HG03196 (cell line): ENCODE results near the gene FCRLB.
"Not testable (repeated sequence)": the region's sequence is repeated elsewhere in the genome, so short reads cannot be mapped to it uniquely, and the experiment has no call there.

Source experiments
- ATAC-seq: cut with Tn5 transposase; IDR thresholded peaks from one replicate; pipeline ENCODE4 v1.9.1; 2021; ENCODE audit not compliant: unreplicated experiment

Gene FCRLB

GRCh38 chr1:161739865-161740566, 18.7 kb downstream of the FCRLB start:
- ATAC-seq = no peak

DNA sequence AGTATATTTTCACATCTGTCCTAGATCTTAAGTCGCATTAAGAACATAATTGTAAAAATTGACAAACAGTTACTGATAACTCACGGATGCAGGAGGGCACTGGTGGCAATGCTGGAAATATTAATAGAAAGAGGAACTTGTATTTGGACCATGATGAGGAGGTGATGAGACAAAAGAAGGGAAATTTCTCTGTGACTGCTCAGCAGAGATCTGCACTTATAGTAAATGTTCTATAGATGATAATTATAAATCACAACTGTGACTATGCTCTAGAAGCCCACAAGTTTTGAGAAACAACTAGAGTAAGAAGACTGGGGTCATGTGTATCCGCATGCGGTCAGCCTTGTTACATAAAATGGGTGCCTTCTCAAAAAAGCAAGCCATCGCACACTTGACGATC, 19.6 kb downstream of the FCRLB start:
- ATAC-seq = no peak

GRCh38 chr1:161743231-161743630, 21.9 kb downstream of the FCRLB start:
- no peak for ATAC-seq

DNA sequence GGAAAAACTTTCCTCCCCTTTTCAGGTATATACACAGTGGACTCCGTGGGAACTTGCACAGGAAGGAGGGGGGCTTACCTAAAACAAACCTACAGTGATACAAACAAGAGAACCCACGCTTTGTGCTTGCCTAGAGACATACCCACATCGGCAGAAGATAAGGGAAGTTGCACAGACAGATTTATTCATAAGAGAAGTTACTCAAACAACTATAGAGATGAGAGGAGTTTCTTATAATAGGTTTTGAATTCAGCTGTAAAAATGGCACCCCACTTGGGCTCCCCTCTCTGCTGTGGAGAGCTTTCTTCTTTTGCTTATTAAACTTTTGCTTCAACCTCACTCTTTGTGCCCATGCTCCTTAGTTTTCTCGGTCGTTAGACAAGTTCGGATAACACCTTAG, 26.5 kb downstream of the FCRLB start:
- no peak for ATAC-seq

- peak; percentile 96 for ATAC-seq
Measured at GRCh38 chr1:161749509-161750407, 28.4 kb downstream of the FCRLB start, which contains the start of gene DUSP12. DUSP12 (plus strand) TSS chr1:161749786; CDS start chr1:161749802, 16 bp downstream.

- ATAC-seq = no peak
Measured at GRCh38 chr1:161763522-161764098, 42.3 kb downstream of the FCRLB start.

DNA sequence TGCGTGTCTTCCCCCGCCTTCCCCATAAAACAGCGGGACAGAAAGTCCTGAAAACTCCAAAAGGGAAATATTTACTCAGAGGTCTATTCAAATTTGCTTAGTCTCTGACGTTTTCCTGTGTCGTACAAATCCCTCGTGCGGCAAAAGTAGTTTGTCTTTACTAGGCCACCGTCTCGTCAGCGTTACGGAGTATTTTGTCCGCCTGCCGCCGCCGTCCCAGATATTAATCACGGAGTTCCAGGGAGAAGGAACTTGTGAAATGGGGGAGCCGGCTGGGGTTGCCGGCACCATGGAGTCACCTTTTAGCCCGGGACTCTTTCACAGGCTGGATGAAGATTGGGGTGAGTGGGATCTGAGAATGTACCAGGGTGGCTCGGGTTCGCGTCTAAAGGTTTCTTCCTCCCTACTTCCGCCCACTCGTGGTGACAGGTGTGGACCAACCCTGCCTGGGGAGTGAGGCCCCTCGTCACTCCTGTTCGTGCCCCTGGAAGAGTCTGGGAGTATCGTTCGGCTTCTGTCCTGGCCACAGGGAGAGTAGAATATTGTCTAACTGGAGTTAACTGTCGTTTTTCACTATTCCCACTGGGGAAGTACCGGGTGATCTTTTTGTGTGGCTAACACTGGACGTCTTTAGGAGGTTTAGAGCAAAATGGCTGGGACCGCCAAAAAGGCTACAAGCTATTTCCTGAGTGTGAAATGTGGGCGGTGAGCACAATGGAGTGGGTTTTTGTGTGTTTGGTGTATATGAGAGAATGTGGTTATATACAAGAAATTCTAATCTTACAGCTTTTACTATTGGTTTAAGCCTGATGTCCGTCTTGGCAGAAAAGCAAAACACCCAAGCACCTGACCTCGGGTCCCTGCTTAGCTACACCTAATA, 45.0 kb downstream of the FCRLB start, which contains the start of gene ATF6:
Gene ATF6, plus strand, starts transcription at position 219 of the 880 bp plus-strand sequence. Its CDS starts 41 bp downstream, at position 260.
- peak; percentile 66 for ATAC-seq

DNA sequence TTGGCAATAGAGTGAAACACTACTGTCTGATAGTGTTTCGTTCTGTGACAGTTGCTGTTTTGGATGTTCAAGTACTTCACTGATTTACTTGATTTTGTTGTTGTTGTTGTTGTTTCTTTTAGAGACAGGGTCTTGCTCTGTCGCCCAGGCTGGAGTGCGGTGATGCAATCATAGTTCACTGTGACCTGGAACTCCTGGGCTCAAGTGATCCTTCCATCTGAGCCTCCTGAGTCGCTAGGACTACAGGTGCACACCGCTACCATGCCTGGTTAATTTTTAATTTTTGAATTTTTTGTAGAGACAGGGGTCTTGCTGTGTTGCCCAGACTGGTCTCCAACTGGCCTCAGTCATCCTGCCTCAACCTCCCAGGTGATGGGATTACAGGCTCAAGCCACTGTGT, 47.1 kb downstream of the FCRLB start:
- ATAC-seq = no peak

DNA sequence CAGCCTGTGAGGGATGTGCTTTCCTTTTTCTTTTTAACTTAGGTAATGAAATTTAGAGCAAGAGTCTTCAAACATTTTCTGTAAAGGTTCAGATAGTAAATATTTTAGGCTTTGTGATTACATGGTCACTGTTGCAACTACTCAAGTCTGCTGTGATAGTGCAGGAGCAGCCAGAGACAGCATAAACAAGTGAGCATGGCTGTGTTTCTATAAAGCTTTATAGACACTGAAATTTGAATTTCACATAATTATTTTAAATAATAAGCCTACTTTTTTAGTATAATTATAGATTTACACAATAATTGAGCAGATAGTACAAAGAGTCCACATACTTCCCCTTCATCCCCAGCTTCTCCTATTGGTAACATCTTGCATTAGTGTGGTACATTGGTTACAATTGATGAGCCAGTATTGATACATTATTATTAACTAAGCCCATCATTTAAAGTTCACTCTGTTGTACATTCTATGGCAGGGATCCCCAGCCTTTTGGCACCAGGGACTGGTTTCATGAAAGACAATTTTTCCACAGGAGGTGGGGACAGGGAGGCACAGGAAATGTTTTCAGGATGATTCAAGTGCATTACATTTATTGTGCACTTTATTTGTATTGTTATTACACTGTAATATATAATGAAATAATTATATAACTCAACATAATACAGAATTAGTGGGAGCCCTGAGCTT, 47.8 kb downstream of the FCRLB start:
- ATAC-seq = no peak

- ATAC-seq = not testable (repeated sequence)
Measured at GRCh38 chr1:161769673-161770045, 48.3 kb downstream of the FCRLB start.

DNA sequence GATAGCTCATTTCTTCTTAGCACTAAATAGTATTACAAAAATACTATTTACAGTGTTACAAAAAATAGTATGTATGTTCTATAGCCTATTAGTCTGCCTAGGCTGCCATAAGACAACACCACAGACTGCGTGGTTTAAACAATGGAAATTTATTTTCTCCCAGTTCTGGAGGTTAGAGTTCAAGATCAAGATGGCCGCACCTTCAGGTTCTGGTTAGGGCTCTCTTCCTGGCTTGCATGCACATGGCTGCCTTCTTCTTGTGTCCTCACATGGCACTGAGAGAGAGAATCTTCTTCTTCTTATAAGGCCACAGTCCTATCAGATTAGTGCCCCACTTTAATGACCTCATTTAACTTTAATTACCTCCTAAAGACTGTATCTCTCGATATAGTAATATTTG, 48.9 kb downstream of the FCRLB start:
- ATAC-seq = no peak

DNA sequence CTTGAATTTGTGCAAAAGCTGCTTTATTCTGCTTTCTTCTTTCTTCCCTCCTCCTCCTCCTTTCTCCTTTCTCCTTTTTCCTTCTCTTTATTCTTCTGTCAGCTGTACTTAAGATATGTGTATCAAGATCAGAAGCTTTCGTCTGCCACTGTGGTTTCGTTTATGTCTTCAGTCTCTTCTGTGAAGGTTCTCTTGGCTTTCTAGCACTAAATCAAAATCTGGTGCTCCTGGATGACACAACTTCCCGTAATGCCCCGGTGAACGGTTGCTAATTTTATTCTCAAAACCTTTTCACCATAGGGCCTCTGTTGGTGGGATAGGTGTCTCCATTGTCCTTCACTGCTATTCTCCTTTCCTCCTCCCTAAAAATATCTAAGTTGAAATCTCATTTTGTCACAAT, 49.8 kb downstream of the FCRLB start:
- no peak for ATAC-seq

DNA sequence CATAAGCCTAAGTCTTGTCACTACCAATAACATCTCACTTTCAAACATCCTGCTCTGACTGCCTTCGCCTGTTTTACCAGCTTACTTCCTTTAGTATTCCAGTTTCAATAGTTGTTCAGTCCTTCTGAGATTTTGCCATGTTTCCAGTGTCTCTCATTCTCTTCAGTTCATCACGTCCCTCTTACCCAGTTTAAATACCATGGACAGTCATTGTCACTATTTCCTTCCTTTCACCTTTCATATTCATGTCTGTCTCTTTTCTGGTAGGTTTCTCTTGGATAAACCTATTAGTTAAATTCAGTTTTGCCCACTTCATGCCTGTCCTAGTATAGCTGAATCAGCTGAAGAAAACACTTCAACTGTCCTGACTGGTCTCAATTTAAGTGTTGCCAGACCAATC, 50.6 kb downstream of the FCRLB start:
- no peak for ATAC-seq

- no peak for ATAC-seq
Measured at GRCh38 chr1:161772397-161772796, 51.1 kb downstream of the FCRLB start.

DNA sequence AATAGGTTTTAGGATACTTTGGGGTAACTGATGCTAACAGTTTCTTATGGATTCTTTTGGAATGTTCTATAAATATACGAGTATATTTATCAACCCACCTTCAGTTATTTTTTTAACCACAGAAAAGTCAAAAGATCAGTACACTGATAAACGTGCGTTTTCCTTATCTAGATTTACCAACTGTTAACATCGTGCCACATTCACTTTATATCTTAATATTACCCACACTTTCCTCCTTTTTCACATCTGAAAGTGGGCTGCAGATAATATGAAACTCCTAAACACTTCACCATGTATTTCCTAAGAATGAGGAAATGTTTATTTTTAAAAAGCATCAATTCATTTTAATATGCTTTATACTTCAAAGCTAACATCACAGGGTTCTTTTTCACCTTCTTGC, 52.4 kb downstream of the FCRLB start:
- no peak for ATAC-seq

GRCh38 chr1:161777261-161777660, 55.9 kb downstream of the FCRLB start:
- no peak for ATAC-seq
